ENCODE data around the gene RRAD.

Gene RRAD

DNA sequence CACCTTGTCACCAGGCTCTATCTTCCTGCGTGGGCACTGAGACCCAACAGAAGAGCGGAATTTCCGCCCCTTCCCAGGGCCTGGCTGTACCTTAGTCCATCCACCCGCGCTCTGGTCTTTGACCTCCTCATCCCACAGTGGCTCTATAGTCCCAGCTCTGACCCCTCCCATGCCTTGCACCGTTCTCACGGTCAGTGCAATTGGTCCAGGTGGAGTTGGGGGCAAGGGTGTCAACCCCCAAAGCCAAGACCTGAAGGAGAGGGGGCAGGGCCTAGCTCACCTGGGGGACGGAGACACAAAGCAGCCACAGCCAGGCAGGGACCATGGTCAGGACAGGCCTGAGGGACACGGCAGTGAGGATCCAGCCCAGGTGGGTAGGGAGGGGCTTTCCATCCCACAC, 7.6 kb downstream of the RRAD start:
- DNase-seq (ENCODE audit: low read depth in 2 of 2): no peak

DNA sequence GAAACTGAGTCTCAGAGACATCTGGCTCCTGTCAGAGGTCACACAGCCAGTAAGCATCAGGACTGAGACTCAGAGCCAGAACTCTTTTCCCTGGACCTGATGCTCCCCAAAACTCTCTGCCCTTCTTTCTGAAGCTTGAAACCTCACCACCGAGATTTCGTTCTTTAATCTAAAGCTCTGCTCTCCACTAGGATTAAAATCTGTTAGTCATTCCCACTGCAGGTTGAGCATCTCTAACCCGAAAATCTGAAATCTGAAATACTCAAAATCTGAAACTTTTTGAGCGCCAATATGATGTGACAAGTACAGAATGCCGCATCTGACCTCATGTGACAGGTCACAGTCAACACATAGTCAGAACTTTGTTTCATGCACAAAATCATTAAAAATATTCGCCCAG, 8.8 kb downstream of the RRAD start:
- DNase-seq (ENCODE audit: low read depth in 2 of 2): no peak

DNA sequence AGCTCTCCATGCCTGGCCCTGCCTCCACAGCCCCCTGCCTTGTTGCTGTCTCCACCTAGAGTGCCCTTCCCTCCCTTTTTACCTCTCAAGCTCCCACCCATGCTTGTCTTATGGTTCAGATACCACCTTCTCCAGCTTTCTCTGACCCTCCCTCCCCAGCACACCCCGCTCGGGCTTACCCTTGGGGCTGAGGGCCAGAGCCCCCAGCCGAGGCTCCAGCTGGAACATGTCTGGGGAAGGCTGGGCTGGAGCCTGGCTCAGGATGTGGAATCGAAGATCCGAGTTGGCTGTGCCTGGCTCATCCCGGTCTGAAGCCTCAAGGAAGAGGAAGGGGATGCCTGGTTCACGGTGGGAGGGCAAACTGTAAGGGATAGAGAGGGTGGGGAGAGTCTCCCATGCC, 10.3 kb downstream of the RRAD start:
- no peak for DNase-seq (ENCODE audit: low read depth in 2 of 2)

DNA sequence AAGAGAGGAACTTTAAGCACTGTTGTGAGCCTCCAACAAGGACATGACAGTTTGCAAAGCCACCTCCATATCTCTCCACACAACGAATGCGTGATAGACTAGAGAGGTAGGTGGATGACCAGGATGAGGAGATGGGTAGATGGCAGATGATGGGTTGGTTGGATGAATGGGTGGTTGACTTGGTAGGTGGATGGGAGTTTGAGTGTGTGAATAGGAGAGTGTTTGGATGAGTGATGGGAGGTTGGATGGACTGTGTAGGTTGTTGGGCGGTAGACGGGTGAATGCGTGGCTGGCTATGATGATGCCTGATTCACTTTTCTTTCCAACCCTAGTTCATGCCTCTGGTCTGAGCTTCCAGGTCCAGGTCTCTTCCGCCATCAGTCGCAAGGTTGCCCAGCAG, 10.8 kb downstream of the RRAD start:
- no peak for DNase-seq (ENCODE audit: low read depth in 2 of 2)

DNA sequence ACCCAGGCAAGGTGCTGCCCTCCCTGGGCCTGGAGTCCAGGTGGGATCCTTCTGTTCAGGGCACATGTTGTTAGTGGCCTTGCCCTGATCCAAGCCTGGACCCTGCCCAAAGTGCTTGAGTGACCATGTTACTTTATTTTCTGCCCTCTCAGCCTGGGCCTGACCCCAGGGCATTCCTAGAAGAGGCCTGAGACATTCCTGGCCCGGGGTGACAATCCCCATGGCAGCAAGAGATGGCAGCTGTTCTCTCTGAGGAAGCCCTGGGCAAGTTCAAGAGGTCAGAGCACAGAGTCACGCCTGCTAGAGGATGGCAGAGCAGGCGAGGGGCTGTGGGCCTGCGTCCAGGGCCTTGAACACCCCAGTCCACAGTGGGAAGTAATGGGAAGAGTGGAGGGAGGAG, 11.6 kb downstream of the RRAD start:
- no peak for DNase-seq (ENCODE audit: low read depth in 2 of 2)

DNA sequence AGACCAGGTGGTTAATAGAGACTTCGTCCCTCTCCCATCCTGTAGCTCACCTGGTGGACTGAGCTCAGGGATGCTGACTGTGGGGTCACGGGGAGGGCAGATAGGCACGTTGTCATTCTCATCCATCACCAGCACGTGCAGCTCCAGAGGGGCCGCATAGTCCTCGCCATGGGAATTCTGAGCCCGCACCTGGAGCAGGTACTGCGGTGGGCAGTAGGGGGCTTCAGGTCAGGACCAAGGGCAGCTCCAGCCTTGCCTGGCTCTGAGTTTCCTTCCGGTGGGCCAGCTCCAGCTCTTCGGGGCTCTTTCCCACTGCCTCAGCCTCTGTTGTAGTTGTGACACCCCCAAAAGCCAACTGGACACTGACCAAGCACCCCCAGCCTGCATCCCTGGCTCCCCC, 12.3 kb downstream of the RRAD start:
- no peak for DNase-seq (ENCODE audit: low read depth in 2 of 2)

DNA sequence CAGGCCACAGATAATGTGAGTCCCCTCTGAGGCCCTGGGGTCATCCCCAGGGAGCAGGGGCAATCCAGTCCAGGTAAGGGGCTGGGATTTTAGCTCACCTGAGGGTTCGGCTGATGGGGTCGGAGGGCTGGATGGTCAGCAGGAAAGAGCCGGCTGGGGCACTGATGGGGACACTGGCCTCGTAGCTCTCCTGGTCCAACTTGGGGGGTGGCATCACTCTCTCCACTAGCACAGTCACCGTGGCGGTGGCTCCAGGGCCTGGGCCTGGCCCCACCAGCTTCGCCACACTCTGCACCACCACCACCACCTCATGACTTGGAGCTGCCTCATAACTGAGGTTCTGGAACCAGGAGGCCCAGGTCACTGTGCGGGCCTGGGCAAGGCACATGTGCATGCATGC, 13.5 kb downstream of the RRAD start:
- no peak for DNase-seq (ENCODE audit: low read depth in 2 of 2)

DNA sequence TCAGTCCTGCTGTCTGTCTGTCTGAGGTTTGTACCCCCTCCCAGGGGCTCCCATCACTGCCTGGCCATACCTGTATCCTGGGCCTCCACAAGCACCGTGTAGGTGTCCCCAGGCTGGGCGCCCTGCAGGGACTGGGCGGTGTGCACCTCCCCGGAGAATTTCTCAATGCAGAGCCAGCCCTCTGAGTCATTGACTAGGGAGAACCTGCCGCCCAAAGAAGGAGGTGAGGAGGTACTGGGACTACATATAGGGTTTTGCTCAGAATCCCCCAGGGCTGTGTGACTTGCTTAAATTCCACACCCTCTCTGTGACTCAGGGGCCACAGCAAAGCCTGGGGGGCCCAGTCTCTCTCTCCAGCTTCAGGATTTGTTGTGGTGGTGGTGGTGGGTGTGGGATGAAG, 14.2 kb downstream of the RRAD start:
- no peak for DNase-seq (ENCODE audit: low read depth in 2 of 2)

DNA sequence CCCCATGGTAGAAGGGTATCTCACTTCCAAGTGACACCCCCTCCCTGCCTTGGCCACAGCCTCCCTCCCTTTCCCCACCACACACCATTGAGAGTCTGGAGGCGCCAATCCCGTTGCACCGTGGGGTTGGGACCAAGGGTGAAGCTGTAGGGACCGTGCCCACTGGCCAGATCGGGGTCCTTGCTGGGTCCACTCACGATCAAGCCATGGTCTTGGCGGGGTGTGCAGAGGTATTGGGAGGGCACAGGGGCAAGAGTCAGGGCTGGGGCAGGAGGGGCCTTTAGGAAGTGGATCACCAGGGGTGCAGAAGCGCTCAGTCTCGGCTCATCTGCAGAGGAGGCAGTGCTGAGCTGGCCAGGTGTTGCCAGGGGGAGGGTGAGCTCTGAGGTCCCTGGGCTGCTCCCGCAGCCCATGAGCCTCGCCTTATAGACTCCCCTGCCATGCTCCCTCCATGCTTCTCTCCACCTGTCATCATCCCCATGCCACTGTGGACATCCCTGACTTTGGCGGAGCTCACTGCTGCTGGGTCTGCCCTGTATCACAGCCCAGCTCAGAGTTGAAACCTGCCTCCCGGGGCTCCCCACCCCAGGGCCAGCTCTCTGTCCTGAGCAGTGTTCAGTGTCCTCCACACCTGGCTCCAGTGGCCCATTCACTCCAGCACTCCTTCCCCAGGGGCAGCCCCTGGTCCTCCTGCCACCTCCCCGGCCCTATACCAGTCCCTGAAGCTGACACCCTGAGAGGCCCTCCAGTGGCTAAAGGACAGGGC, 15.0 kb downstream of the RRAD start:
- DNase-seq (ENCODE audit: low read depth in 2 of 2): no peak

DNA sequence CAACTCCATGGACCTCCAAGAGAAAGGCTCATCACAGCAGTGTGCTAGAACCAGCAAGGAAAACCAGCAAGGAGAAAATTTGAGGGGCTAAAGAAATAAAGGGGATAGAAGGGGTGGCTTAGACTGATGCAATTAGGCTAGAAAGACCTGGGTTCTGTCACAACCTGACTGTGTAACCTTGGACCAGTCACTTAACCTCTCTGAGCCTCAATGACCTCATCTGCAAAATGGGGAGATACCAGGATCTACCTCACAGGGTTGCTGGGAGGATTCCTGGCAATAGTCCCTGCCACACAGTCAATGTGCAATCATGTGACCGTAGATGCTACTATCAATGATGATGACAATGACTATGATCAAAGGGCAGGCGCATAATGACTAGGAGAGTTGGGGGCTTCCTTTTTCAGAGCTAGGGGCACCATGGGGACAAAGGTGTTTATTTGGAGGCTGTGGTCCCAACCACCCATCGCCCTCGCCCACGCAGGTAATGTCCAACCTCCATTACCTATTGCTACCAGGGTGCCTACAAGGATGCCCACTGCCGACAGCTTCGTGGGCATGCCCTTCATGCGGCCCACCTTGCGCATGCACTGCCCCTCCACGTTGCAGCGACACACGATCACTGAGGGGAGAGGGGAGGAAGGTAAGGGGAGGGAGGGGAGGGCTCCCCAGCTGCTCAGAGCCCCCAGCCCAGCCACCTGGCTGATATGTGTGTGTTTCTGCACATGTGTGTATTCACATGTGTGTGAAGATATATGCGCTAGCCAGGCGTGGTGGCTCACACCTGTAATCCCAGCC, 16.4 kb downstream of the RRAD start:
- DNase-seq (ENCODE audit: low read depth in 2 of 2): no peak

DNA sequence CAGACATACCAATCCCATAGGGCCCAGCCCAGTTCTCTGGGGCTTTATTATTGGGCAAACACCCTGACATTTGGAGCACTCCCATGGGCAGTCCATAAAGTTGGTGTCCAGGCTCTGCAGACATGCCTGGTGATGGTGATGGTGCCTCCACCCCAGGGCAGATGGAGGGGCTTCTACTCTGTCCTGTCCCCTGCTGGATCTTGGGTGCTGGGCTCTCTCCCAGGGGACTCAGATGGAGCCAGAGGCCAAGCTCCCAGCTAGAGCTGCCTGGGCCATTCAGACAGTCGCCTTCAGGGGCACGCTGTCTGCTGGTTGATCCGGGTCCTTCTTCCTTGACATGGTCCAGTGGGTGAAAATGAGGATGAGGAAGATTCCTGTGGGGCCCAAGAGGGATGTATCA, 17.2 kb downstream of the RRAD start:
- no peak for DNase-seq (ENCODE audit: low read depth in 2 of 2)

DNA sequence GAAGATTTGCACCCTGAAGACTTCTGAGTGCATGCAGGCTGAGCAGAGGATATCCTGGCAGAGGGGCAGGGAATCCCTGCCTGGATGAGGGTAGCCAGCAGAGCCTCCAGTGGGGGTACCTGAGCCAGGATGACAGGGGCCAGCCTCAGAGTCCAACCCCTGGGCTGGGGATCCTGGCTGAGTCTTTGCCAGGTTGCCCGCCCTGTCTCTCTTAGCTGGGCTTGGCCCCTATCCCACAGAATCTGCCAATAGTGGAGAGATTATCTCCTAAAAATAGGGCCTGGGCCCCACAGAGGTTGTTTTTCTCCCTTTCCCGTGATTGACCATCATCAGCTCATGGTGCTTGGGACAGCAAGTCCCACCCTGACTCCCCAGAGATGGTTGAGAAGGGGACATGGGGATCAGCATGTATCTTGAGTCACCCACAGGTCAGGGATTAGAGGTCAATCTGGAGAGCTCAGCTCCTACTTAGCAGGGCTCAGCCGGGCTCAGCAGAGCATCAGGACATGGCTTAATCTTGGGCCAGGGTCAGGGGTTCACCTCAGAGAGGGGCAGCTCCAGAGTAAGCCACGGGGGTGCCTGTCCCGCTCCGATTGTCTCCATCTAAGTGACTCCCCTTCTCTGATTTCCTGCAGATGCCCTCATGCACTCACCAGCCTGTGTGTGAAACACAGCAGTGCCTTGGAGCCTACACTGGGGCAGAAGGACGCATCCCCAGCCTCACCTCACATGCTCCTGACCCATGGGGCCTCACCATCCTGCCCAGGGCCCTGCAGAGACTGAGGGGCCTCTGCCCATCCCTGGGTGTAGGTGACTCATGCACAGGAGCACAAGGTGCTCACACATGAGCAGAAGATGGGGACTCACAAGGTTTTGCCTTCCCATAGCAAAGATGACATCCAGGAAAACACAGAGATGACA, 18.2 kb downstream of the RRAD start:
- no peak for DNase-seq (ENCODE audit: low read depth in 2 of 2)

DNA sequence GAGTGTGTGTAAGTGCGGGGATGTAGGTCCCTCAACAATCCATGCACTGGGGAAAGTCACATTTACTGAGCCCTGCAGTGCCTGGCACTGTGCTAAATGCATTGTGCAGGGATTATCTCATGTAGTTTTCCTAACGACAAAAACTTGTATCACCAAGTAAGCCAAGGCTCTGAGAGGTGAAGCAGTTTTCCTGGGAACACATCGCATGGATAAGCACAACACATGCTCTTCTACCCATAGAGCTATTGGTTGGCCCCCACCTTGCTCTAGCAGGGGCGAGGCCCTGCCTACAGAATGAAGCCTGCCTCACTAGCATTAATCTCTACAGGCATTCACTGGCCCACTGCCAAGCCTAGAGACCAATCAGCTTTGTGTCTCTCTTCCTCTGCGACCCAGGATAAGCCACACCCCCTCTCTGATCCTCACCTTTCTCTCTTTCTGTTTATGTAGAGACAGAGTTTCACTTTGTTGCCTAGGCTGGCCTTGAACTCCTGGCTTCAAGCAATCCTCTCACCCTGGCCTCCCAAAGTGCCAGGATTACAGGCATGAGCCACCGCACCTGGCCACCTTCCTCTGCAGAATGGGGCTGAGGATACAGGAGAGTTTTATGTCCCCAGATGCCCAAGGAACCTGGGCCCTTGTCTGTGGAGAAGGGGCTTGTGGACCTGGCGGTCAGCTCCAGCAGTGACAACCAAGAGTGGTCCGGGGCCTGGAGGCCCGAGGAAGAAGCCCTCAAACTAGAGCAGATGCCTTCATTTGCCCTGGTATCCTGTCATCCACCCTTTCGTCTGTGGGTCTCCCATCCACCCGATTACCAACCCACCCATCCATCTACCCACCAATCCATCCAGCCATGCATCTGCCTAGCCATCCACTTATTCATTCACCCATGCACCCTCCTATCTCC, 19.4 kb downstream of the RRAD start:
- DNase-seq (ENCODE audit: low read depth in 2 of 2): no peak

DNA sequence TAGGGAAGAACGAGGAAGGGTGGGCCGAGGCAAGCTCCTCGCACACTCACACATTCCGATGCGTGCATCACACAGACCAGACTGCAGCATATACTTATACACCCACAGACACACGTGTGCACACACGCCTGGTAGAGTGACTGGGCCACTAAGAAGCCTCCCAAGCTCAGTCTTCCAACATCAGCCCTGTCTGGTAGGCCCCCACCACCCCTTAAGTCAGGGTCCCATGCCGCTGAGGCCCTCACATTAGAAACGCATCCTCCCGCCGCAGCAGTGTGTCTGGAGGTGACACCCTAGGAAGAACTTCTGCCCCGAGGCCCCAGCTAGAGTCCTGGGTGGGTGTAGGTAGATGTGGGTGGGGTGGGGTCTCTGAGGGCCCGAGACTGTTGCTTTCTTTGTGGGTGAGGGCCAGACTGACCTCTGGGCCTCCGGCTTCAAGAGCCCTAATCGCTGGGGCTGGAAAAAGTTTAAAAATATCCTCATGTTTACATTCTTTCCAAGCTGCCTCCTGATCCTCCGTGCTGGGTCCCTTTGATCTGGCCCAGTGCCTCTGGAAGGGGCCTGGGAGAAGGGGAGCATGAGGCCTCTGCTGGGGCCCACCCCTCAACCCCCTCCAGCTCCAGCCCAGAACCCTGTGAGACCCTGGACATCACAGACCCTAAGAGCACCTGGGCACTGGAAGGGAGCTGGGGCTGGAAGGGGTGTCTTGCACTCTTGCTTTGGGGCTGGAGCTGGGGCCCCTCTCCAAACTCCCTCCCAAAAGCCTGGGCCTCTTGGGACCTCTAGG, 20.3 kb downstream of the RRAD start:
- DNase-seq (ENCODE audit: low read depth in 2 of 2): no peak

DNA sequence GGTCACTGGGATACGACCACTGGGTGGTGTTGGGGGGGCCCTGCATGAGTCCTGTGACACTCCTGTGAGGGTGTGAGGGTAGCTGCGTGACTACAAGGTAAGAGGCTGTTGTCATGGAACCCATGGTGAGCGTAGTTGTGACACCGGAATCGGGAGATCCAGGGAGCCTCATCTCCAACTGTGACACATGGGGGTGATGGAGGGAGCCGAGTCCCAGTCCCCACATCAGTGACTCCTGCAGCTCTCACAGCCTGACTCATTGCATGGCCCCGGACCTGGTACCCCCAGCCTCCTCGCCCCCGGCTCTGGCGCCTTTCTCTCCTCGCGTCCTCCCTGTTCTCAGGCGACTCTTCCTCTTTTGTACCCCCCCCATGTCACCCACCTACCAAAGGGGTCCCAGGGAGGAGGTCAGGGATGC, 20.9 kb downstream of the RRAD start:
- no peak for DNase-seq (ENCODE audit: low read depth in 2 of 2)

DNA sequence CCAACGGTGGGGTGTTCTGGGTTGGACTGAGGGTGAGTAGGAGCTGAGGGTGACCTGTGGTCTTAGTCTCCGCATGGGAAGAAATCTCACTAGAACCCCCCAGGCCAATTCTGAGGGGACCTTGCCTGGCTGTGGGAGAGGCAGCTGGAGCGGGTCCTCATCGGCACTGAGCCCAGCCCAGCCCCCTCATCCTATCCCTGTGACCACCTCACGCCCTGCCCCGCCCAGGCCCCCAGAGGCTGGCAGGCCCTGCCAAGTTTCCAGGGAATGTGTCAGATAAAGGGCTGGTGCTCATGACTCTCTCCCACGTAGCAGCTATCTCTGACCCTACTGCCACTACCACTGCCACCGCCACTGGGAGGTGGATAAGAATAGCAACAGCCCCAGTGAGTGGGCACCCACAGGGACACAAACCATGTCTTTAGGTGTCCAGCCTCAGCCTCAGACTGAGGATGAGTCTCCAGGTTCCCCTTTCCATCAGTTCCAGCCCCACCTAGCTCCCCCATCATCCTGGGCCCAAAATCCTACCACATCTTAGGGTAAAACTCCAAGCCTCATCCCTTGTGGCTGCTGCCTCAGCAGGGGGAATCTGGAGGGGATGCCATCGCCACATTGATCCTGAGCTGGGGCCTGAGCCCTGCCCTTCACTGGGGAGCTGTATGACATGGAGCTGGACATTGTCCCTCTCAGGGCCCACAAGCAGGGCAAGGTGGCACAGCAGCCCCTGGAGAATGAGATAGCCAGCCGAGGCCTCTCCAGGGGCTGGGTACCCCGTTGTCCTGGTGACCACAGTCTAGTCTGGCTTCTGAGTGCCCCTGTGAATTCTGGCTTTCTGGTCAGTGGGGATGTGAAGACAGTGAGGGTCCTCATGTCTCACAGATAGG, 21.5 kb downstream of the RRAD start:
- no peak for DNase-seq (ENCODE audit: low read depth in 2 of 2)

DNA sequence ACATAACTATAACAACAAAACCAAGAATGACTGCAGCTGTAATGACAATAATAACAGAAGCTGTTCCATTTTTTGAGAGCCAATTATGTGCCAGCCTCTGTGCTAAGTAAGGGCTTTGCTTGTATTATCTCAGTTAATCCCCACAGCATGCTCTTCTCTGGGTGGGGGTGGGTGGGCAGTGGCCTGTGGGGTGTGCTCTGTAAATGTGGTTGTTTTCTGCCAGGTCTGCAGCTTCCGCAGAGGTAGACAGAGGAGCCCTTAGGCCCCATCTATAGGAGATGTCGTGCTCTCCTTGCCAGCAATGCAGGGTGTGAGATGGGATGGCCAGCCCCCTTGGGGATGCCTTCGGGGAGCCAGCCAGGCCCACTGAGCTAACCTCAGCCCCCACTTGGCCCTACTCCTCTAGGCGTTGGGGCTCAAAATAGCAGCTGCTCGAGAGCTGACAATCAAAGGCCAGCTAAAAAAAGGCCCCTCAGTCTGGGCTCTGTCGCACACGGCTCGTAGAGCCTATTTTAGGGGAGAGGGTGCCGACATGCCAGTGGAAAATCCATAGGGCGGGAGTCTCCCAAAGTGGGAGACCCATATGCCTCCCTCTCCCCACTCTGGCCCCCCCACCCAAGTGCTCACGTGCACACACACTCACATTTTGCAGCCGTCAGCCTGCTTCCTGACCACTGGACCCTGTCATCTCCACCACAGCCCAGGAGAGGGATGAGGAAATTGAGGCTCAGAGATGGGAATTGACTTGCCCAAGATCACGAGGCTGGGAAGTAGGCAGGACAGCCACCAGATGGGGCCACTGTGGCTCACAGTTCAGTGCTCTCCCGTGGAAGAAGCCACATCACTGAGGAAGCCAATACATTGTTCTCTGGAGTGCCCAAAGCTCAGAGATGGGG, 22.4 kb downstream of the RRAD start:
- DNase-seq (ENCODE audit: low read depth in 2 of 2): no peak

DNA sequence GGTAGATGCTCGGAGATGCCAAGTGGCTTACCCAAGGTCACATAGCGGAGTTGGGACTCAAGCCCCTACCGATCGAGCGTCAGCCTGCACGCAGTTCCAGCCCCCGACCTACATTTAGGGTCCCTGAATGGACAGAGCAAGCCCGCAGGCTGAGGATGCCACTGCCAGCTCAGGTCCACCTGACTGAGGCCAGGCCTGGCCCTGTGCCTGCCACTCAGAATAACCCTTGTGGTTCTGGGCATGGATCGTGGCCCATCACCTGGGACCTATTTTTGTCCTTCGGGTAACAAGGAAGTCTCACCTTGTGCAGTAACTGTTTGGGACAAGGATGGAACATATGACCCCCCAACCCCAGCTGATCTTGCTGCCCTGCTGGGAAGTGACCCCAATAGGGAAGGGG, 23.7 kb downstream of the RRAD start:
- DNase-seq (ENCODE audit: low read depth in 2 of 2): no peak

Measured in stimulated activated CD8-positive, alpha-beta memory T cell treated with anti-CD3 and anti-CD28 coated beads, Interleukin-7, amount 100 ng/mL, for 1 hour (primary cell).